GM12875 (cell line): ENCODE data around the gene PFKL.

Experiments
- H3K4me3 ChIP-seq: one replicate; pipeline ENCODE4 v1.5.1; 2011; ENCODE audit warnings: low read depth, low read length, control low read depth
- CTCF ChIP-seq: IDR thresholded peaks from 2 replicates; pipeline ENCODE4 v1.5.1; 2011; ENCODE audit warnings: low read depth, mild to moderate bottlenecking, control low read depth, inconsistent platforms, low read length, moderate library complexity, borderline replicate concordance; ENCODE audit not compliant: insufficient read depth

Gene PFKL

GRCh38 chr21:44286716-44287632 lies 12.9 kb upstream of the PFKL start:
- TF ChIP-seq CTCF: no peak
- H3K4me3 ChIP-seq: no peak overlapping the region

GRCh38 chr21:44288251-44289110 lies 11.4 kb upstream of the PFKL start:
- no peak overlapping the region for H3K4me3 ChIP-seq
- no peak for TF ChIP-seq CTCF

GRCh38 chr21:44289381-44290010 lies 10.4 kb upstream of the PFKL start:
- TF ChIP-seq CTCF: no peak
- H3K4me3 ChIP-seq: no peak overlapping the region

- TF ChIP-seq CTCF: no peak
- H3K4me3 ChIP-seq: no peak overlapping the region
These were observed 9.4 kb upstream of the PFKL start for GRCh38 chr21:44290327-44291077.

- TF ChIP-seq CTCF: no peak
- no peak overlapping the region for H3K4me3 ChIP-seq
These were observed 8.5 kb upstream of the PFKL start for GRCh38 chr21:44291078-44291935.
